GM21526 (cell line): ENCODE data around the gene OR10R2.
"Not testable (repeated sequence)": the region's sequence is repeated elsewhere in the genome, so short reads cannot be mapped to it uniquely, and the experiment has no call there.

Experiments used
- ATAC-seq: cut with Tn5 transposase; IDR thresholded peaks from one replicate; pipeline ENCODE4 v1.9.1; 2021; ENCODE audit warnings: moderate library complexity; ENCODE audit not compliant: unreplicated experiment, low FRiP score

Gene OR10R2

DNA sequence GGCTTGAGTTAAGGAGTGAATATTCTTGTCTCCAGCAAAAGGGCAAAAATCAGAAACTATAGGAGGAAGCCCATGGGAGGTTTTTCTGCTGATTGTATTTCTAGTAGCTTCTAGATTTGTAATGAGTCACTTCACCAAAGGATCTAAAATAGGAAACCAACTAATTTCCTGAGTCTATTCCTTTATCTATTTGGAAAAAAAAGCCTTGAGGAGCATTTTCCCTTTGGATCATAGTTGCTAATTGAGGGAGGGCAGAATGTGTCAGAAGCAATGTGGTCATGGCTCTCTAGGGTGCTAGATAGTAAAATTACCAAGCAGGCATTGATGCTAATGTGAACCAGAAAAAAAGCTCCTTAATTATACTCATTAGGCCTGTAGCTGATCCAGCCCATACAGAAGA, at the start of gene OR10R2:
OR10R2 (plus strand) TSS at position 301 of the 400 bp plus-strand sequence. CDS start 106 bp downstream, outside the sequence.
- no peak for ATAC-seq

GRCh38 chr1:158425027-158425426, 47.0 kb upstream of the OR10R2 start:
- no peak for ATAC-seq

DNA sequence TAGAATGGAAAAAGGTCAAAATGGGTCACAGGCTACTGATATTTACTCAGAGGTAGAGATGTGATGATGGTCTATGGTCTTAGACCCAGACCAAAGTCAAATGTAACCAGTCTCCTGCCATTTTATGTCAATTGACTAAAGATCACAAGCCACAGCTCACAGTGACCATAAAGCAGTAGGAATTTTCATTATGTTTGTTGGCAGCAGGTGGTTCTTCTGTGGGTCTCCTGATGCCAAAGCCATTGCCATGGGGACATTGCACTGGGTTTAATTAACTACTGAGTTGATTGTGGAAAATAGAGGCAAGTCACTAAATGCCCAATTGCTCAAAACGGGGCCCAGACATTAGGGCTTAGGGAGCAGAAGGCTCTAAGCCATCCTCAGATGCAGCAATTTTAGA, 45.9 kb upstream of the OR10R2 start, which contains the start of gene OR10K2:
OR10K2 (minus strand) TSS at position 101 of the 400 bp plus-strand sequence. CDS start 5,371 bp downstream, outside the sequence.
- no peak for ATAC-seq

DNA sequence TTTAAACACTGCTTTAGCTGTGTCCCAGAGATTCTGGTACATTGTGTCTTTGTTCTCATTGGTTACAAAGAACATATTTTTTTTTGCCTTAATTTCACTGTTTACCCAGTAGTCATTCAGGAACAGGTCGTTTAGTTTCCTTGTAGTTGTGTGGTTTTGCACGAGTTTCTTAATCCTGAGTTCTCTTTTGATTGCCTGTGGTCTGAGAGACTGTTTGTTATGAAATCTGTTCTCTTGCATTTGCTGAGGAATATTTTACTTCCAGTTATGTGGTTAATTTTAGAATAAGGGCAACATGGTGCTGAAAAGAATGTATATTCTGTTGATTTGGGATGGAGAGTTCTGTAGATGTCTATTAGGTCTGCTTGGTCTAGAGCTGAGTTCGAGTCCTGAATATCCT, 41.9 kb upstream of the OR10R2 start:
- not testable (repeated sequence) for ATAC-seq

GRCh38 chr1:158434741-158435140, 37.3 kb upstream of the OR10R2 start:
- ATAC-seq: no peak

DNA sequence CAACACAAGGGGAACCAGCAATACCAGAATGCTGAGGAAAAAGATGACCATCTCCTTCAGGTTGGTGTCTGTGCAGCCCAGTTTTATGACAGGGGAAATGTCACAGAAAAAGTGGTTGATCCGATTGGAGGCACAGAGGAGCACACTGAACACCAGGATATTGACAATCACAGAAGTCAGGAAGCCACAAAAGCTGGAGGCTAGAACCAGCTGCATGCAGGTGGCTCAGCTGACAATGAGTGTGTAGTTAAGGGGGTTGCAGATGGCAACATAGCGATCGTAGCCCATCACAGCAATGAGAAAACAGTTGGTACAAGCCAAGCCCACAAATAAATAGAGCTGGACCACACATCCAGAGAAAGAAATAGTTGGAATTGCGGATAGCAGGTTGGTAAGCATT, 26.6 kb upstream of the OR10R2 start:
- ATAC-seq: no peak

GRCh38 chr1:158454537-158454936, 17.5 kb upstream of the OR10R2 start:
- ATAC-seq: no peak

- ATAC-seq: no peak
These were observed 14.8 kb upstream of the OR10R2 start for GRCh38 chr1:158457246-158457645.

GRCh38 chr1:158458263-158458662, 13.8 kb upstream of the OR10R2 start:
- ATAC-seq: no peak

- no peak for ATAC-seq
These were observed 10.5 kb upstream of the OR10R2 start, which contains the start of gene OR10K1 for GRCh38 chr1:158461534-158461933. Gene OR10K1, plus strand, starts transcription at chr1:158461834. Its CDS starts 3,728 bp downstream, at chr1:158465562.

- no peak for ATAC-seq
These were observed 13.4 kb downstream of the OR10R2 start for GRCh38 chr1:158485455-158485854.

- ATAC-seq: no peak
These were observed 19.3 kb downstream of the OR10R2 start for GRCh38 chr1:158491316-158491715.

GRCh38 chr1:158493054-158493453, 21.0 kb downstream of the OR10R2 start:
- ATAC-seq: no peak

- no peak for ATAC-seq
These were observed 22.8 kb downstream of the OR10R2 start for GRCh38 chr1:158494796-158495195.

DNA sequence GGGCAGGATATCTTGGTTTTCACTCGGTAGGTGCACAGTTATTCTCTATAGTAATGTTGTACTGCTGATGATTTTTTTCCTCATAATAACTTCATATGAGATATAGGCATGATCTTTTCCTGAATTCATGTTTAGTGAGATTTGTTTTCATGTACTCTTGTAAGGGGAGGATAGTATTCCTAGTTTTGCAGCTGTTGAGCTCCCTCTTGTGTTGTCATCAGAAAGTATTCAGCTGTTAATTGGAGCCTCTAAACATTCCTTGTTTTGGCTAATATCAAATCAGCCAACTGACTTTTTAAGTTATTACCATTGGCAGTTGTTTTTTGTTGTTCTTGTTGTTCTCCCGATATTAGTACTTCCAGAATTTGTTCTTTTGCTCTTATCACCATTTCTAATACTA, 24.4 kb downstream of the OR10R2 start:
- no peak for ATAC-seq

DNA sequence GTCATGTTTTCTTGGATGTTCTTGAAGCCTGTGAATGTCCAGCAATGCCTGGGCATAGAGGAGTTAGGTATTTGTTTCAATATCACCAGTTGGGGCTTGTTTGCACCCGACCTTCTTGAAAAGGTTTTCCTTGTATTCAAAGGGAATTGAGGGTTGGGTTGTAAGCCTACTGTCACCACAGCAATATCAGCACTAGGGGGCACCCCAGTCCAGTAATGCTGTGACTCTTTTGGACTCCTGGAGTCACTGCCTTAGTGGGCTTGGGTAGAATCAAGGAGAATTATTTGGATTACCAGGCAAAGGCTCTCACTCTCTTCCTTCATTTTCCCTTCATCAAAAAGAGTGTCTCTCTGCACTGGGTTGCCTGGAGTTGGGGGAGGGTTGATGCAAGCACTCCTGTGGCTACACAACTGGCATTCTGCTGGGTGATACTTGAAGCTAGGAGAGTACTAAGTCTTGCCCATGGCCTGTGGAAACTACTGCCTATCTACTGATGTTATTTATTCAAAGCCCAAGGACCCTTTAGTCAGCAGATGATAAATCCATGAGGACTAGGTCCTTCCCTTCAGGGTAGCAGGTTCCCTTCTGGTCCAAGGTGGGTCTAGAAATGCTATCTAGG, 34.5 kb downstream of the OR10R2 start:
- no peak for ATAC-seq

GRCh38 chr1:158507511-158507910, 35.5 kb downstream of the OR10R2 start:
- no peak for ATAC-seq

- ATAC-seq: no peak
These were observed 37.6 kb downstream of the OR10R2 start for GRCh38 chr1:158509471-158510156.

- ATAC-seq: no peak
These were observed 44.9 kb downstream of the OR10R2 start for GRCh38 chr1:158516966-158517365.

- no peak for ATAC-seq
These were observed 48.0 kb downstream of the OR10R2 start for GRCh38 chr1:158520021-158520420.

DNA sequence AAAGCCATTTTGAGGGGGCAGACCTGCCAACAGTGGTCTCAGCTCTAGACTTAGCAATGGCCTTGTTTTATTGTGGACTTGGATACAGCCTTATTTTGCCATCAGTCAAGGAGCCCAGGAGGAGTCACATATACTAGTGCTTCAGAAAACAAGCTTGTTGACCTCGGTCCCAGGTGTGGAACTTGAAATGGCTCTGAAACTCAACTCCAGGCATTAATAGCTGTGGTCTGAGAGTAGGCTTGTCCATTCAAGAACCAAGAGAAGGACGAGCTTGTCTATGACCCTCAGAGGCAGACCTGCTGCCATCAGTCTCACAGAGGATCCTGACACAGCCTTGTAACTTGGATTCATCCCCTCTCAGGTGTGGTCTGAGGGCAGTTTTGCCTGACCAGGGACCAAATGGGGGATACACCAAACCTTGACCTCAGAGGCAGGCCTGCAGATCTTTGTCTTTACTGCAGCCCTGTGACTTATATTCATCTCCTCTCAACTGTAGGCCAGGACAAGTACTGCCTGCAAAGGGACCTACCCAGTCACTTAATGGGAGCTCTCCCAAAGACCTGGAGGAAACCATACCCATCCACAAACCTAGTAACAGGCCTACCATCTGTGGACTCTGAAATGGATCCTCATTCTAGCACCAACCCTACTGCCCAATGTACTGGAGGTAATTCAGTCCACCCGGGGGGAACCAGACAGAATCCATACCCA, 49.1 kb downstream of the OR10R2 start:
- ATAC-seq: no peak
